MCF 10A (cell line): Measurements from ENCODE around the gene KCNJ10. TPM values are rescaled to one million over a fixed set of nuclear protein-coding genes. Genes with fewer than 3 reads are reported as not detected.

Source experiments
- BruUV-seq: library from RNA; stranded (reverse); fragments of 400-500 nt; replicated peaks from 2 replicates; lab custom pipeline; 2021; lab: Mats Ljungman, UMichigan
- CTCF ChIA-PET: fragments of 300-600 bp; sonication (Branson Sonifier 250); formaldehyde crosslinking; extraction: SDS; loops from one replicate; lab custom pipeline; 2021; ENCODE audit warnings: antibody characterized with exemption, inconsistent platforms; lab: Yijun Ruan, JAX
- POLR2A ChIA-PET: fragments of 300-600, 350-650 bp; sonication (Branson Sonifier 250); formaldehyde crosslinking; extraction: SDS; loops from one replicate; lab custom pipeline; 2020; ENCODE audit warnings: antibody characterized with exemption, inconsistent platforms; lab: Yijun Ruan, JAX
- DNase-seq: peaks from one replicate; pipeline ENCODE4 v3.0.0-alpha.2; 2018; ENCODE audit not compliant: unreplicated experiment
- H3K27ac Mint-ChIP-seq: one replicate; pipeline ENCODE4 v1.8.0; 2022; ENCODE audit warnings: mild to moderate bottlenecking, low read depth, mixed read lengths; ENCODE audit not compliant: unreplicated experiment
- H3K27me3 Mint-ChIP-seq: one replicate; pipeline ENCODE4 v1.8.0; 2022; ENCODE audit warnings: mixed read lengths; ENCODE audit not compliant: insufficient read depth, unreplicated experiment
- H3K36me3 Mint-ChIP-seq: one replicate; pipeline ENCODE4 v1.8.0; 2022; ENCODE audit warnings: mild to moderate bottlenecking, moderate library complexity, mixed read lengths; ENCODE audit not compliant: insufficient read depth, unreplicated experiment
- H3K4me1 Mint-ChIP-seq: one replicate; pipeline ENCODE4 v1.8.0; 2022; ENCODE audit warnings: mixed read lengths; ENCODE audit not compliant: insufficient read depth, unreplicated experiment
- H3K4me3 Mint-ChIP-seq: one replicate; pipeline ENCODE4 v1.8.0; 2022; ENCODE audit warnings: mild to moderate bottlenecking, moderate library complexity, mixed read lengths; ENCODE audit not compliant: unreplicated experiment
- H3K9me3 Mint-ChIP-seq: one replicate; pipeline ENCODE4 v1.8.0; 2022; ENCODE audit warnings: mixed read lengths; ENCODE audit not compliant: unreplicated experiment
- CTCF ChIP-seq: fragments of 200-600 bp; IDR thresholded peaks from one replicate; pipeline ENCODE4 v1.8.0; 2022; ENCODE audit warnings: antibody characterized with exemption, mild to moderate bottlenecking; ENCODE audit not compliant: unreplicated experiment
- intact Hi-C: fragments of 100-400 bp; cut with micrococcal nuclease; formaldehyde crosslinking; loops from 2 replicates; pipeline ENCODE4 v1.14.1; 2022
- total RNA-seq: library from RNA; stranded (reverse); gene quantifications from 2 replicates; pipeline ENCODE4 v1.2.3, GENCODE V29; 2022

The KCNJ10 gene
- total RNA-seq, 1 experiment from 2014 or later = not detected

GRCh38 chr1:159972443-159973205 lies 97.3 kb downstream of the KCNJ10 start:
- CTCF ChIA-PET = interaction anchor here (0.5 to 7.5 kb wide), 7 partner anchors 9 to 128 kb away, joined by 3 to 72 read pairs (median 4); no protein-coding TSS in a partner anchor
- TF ChIP-seq CTCF = no peak
- DNase-seq = no peak
- Mint-ChIP-seq H3K27ac (no peak overlapping the region), H3K27me3 (no peaks in the 10 kb centered on the region), H3K9me3 (no peaks in the 10 kb centered on the region), H3K4me1 (no peaks in the 10 kb centered on the region), H3K4me3 (no peak overlapping the region), H3K36me3 (peaks cover 11% of the 10 kb centered on the region)
- POLR2A ChIA-PET = no interaction called here
- intact Hi-C loops = no loop called here
- BruUV-seq = no TSS peak

GRCh38 chr1:159970932-159971342 lies 99.0 kb downstream of the KCNJ10 start:
- ChIA-PET POLR2A (interaction anchor here (1.2 to 1.3 kb wide), 2 partner anchors 30 to 60 kb away, joined by 3 read pairs; no protein-coding TSS in a partner anchor), CTCF (interaction anchor here (0.5 to 7.5 kb wide), 5 partner anchors 25 to 825 kb away, joined by 3 to 72 read pairs (median 4); no protein-coding TSS in a partner anchor)
- no TSS peak for BruUV-seq
- no peak for TF ChIP-seq CTCF
- Mint-ChIP-seq H3K27ac (no peak overlapping the region), H3K27me3 (no peaks in the 10 kb centered on the region), H3K36me3 (peaks cover 11% of the 10 kb centered on the region), H3K4me3 (no peak overlapping the region), H3K9me3 (peaks cover 4% of the 10 kb centered on the region), H3K4me1 (peaks cover 6% of the 10 kb centered on the region)
- no peak for DNase-seq
- intact Hi-C loops = no loop called here

GRCh38 chr1:159968901-159969300 lies 101.1 kb downstream of the KCNJ10 start:
- no peak overlapping the region for H3K4me3 Mint-ChIP-seq

More at GRCh38 chr1:159968901-159969300, 101.1 kb downstream of the KCNJ10 start:
- ChIA-PET CTCF (interaction anchor here (0.6 to 7.5 kb wide), 6 partner anchors 23 to 97 kb away, joined by 4 to 72 read pairs (median 6); no protein-coding TSS in a partner anchor), POLR2A (no interaction called here)
- intact Hi-C loops = no loop called here
- no peak for DNase-seq
- BruUV-seq = no TSS peak
- Mint-ChIP-seq H3K4me1 (peaks cover 11% of the 10 kb centered on the region), H3K9me3 (peaks cover 8% of the 10 kb centered on the region), H3K27me3 (no peaks in the 10 kb centered on the region), H3K36me3 (peaks cover 11% of the 10 kb centered on the region), H3K27ac (no peak overlapping the region)
- TF ChIP-seq CTCF = no peak
